Activated B cell treated with CpG ODN at 0.5 μM for 24 hours (primary cell): ENCODE data around the gene PER2. TPM values are rescaled to one million over a fixed set of nuclear protein-coding genes. Genes with fewer than 3 reads are reported as not detected.

Experiments used
- ATAC-seq: fragments of 200-7000 bp; cut with Tn5 transposase; one replicate; pipeline ENCODE4 v1.10.0; 2021; ENCODE audit warnings: low read depth, mild to moderate bottlenecking, moderate library complexity
- CTCF ChIA-PET: fragments of 350-600 bp; sonication (Branson Sonifier 250); formaldehyde crosslinking; loops from one replicate; lab custom pipeline; 2021; ENCODE audit warnings: antibody characterized with exemption; lab: Charles Lee
- POLR2A ChIA-PET: fragments of 350-600 bp; sonication (Branson Sonifier 250); formaldehyde crosslinking; loops from one replicate; lab custom pipeline; 2021; ENCODE audit warnings: antibody characterized with exemption; lab: Charles Lee
- DNase-seq: peaks from one replicate; pipeline ENCODE4 v3.0.0; 2022
- H3K27ac Mint-ChIP-seq: one replicate; pipeline ENCODE4 v1.8.0; 2020; ENCODE audit warnings: mixed read lengths
- H3K27me3 Mint-ChIP-seq: one replicate; pipeline ENCODE4 v1.8.0; 2021; ENCODE audit warnings: mixed read lengths
- H3K36me3 Mint-ChIP-seq: one replicate; pipeline ENCODE4 v1.8.0; 2021; ENCODE audit warnings: low read depth, mixed read lengths
- H3K4me1 Mint-ChIP-seq: one replicate; pipeline ENCODE4 v1.8.0; 2021; ENCODE audit warnings: mixed read lengths
- H3K4me3 Mint-ChIP-seq: one replicate; pipeline ENCODE4 v1.8.0; 2020; ENCODE audit warnings: mild to moderate bottlenecking, mixed read lengths
- H3K9me3 Mint-ChIP-seq: one replicate; pipeline ENCODE4 v1.8.0; 2020; ENCODE audit warnings: mixed read lengths
- CTCF ChIP-seq: fragments of 200-600 bp; IDR thresholded peaks from one replicate; pipeline ENCODE4 v1.8.0; 2022; ENCODE audit warnings: antibody characterized with exemption, mild to moderate bottlenecking
- intact Hi-C: fragments of 100-400 bp; cut with micrococcal nuclease; formaldehyde crosslinking; loops from one replicate; pipeline ENCODE4 v1.15.1; 2024
- total RNA-seq: library from RNA; stranded (reverse); gene quantifications from 2 replicates; pipeline ENCODE4 v1.2.3, GENCODE V29; 2022

The PER2 gene
- total RNA-seq, 1 donor from 2014 or later: 16.6 TPM

GRCh38 chr2:238286095-238286494, 2.3 kb downstream of the PER2 start:
- Mint-ChIP-seq H3K9me3 (no peaks in the 10 kb centered on the region), H3K36me3 (no peaks in the 10 kb centered on the region), H3K4me3 (no peak overlapping the region), H3K4me1 (peaks cover 57% of the 10 kb centered on the region), H3K27me3 (no peaks in the 10 kb centered on the region), H3K27ac (no peak overlapping the region)
- ChIA-PET CTCF (no interaction called here), POLR2A (no interaction called here)
- DNase-seq (no peak), ATAC-seq (no peak)
- intact Hi-C loops: loop anchor here (5.0 kb wide), 1 partner anchor 614 kb away; no protein-coding TSS in a partner anchor
- no peak for TF ChIP-seq CTCF

GRCh38 chr2:238285653-238286082, 2.7 kb downstream of the PER2 start:
- ChIA-PET CTCF (no interaction called here), POLR2A (no interaction called here)
- no peak for TF ChIP-seq CTCF
- Mint-ChIP-seq H3K9me3 (no peaks in the 10 kb centered on the region), H3K4me1 (peaks cover 58% of the 10 kb centered on the region), H3K4me3 (no peak overlapping the region), H3K27ac (no peak overlapping the region), H3K36me3 (no peaks in the 10 kb centered on the region), H3K27me3 (no peaks in the 10 kb centered on the region)
- intact Hi-C loops: loop anchor here (5.0 kb wide), 1 partner anchor 613 kb away; no protein-coding TSS in a partner anchor
- no peak for ATAC-seq
- DNase-seq: no peak

- H3K27ac Mint-ChIP-seq: no peak overlapping the region
- no peak for ATAC-seq
- POLR2A ChIA-PET: no interaction called here
- peaks cover 54% of the 10 kb centered on the region for H3K4me1 Mint-ChIP-seq
- no peak for TF ChIP-seq CTCF
- H3K9me3 Mint-ChIP-seq: no peaks in the 10 kb centered on the region
- CTCF ChIA-PET: no interaction called here
- no peaks in the 10 kb centered on the region for H3K36me3 Mint-ChIP-seq
- intact Hi-C loops: loop anchor here (5.0 kb wide), 1 partner anchor 613 kb away; no protein-coding TSS in a partner anchor
- H3K4me3 Mint-ChIP-seq: no peak overlapping the region
- no peak for DNase-seq
- H3K27me3 Mint-ChIP-seq: no peaks in the 10 kb centered on the region
Observed at GRCh38 chr2:238284802-238285515, 3.5 kb downstream of the PER2 start.

- no peak overlapping the region for H3K4me3 Mint-ChIP-seq
- H3K27ac Mint-ChIP-seq: no peak overlapping the region
Observed at GRCh38 chr2:238282861-238283738, 5.3 kb downstream of the PER2 start.

More at GRCh38 chr2:238282861-238283738, 5.3 kb downstream of the PER2 start:
- CTCF ChIA-PET: interaction anchor here (1.0 kb wide), 1 partner anchor 20 kb away, joined by 3 read pairs; no protein-coding TSS in a partner anchor
- intact Hi-C loops: no loop called here
- Mint-ChIP-seq H3K27me3 (no peaks in the 10 kb centered on the region), H3K36me3 (peaks cover 6% of the 10 kb centered on the region), H3K4me1 (peaks cover 43% of the 10 kb centered on the region), H3K9me3 (no peaks in the 10 kb centered on the region)
- no peak for TF ChIP-seq CTCF
- no peak for DNase-seq
- ATAC-seq: no peak
- POLR2A ChIA-PET: interaction anchor here (1.2 kb wide), 1 partner anchor 808 kb away, joined by 4 read pairs; no protein-coding TSS in a partner anchor
